ENCODE data around the gene KANSL1L. TPM values are rescaled to one million over a fixed set of nuclear protein-coding genes. Genes with fewer than 3 reads are reported as not detected.

The KANSL1L gene
- total RNA-seq, 1 experiment from 2014 or later, result 6.7 TPM

DNA sequence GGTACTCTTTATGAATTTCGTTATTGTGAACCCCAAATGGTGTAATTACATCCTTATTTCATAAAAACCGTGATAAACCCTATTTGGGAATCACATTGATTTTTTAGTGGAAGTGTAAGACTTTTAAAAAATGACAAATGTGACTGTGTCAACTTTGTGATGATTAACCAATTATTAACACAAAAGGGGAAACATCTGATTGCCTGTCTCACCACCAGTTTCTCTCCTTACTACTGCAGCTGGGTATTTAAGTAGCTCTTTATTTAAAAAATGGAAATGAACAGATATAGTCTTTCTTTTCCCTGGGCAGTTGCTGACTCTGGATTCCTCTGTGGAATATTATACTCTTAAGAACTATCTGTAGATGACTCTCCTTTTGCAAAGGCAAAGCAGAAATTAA, 180.4 kb downstream of the KANSL1L start (continued):
- TF ChIP-seq, protein P1, sequence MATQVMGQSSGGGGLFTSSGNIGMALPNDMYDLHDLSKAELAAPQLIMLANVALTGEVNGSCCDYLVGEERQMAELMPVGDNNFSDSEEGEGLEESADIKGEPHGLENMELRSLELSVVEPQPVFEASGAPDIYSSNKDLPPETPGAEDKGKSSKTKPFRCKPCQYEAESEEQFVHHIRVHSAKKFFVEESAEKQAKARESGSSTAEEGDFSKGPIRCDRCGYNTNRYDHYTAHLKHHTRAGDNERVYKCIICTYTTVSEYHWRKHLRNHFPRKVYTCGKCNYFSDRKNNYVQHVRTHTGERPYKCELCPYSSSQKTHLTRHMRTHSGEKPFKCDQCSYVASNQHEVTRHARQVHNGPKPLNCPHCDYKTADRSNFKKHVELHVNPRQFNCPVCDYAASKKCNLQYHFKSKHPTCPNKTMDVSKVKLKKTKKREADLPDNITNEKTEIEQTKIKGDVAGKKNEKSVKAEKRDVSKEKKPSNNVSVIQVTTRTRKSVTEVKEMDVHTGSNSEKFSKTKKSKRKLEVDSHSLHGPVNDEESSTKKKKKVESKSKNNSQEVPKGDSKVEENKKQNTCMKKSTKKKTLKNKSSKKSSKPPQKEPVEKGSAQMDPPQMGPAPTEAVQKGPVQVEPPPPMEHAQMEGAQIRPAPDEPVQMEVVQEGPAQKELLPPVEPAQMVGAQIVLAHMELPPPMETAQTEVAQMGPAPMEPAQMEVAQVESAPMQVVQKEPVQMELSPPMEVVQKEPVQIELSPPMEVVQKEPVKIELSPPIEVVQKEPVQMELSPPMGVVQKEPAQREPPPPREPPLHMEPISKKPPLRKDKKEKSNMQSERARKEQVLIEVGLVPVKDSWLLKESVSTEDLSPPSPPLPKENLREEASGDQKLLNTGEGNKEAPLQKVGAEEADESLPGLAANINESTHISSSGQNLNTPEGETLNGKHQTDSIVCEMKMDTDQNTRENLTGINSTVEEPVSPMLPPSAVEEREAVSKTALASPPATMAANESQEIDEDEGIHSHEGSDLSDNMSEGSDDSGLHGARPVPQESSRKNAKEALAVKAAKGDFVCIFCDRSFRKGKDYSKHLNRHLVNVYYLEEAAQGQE (IDR thresholded peaks at IDR 0.05; ENCODE audit: low read depth), result no peak
- TF ChIP-seq YY1 (IDR thresholded peaks at IDR 0.05; ENCODE audit: extremely low read depth, insufficient replicate concordance, low read depth, low read length) (no peak), SP1 (IDR thresholded peaks at IDR 0.05; ENCODE audit: low read depth) (no peak), EZH2 (IDR thresholded peaks at IDR 0.05) (no peak), POLR2AphosphoS5 (IDR thresholded peaks at IDR 0.05; ENCODE audit: low read depth, low read length) (no peak), RAD21 (IDR thresholded peaks at IDR 0.05; ENCODE audit: low read depth) (no peak), ZNF274 (IDR thresholded peaks at IDR 0.05; ENCODE audit: low read depth, low read length) (no peak), CBX3 (IDR thresholded peaks at IDR 0.05; ENCODE audit: low read depth) (no peak), JUND (IDR thresholded peaks at IDR 0.05) (no peak)
- TF ChIP-seq, protein P2, sequence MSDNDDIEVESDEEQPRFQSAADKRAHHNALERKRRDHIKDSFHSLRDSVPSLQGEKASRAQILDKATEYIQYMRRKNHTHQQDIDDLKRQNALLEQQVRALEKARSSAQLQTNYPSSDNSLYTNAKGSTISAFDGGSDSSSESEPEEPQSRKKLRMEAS (IDR thresholded peaks at IDR 0.05), result no peak

DNA sequence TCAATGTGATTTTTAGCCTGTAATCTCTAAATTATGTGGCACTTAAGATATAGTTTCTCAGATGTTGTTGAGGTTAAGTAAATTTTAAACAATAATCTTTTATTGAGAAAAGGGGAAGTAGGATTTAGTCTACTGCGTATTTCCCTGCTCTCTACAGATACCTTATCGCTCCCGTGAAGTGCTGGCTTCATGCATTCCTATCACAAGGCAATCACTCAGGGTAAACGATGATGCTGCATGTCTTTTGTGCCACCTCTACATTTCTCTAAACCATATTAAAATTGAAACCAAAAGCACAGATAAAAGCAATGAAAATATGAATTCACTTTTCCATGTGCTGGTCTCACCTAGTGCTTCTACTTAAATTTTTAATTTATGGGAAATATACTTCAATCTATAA, 183.2 kb downstream of the KANSL1L start:
- no peaks in the 10 kb centered on the region for H4K20me1 ChIP-seq (ENCODE audit: insufficient read depth)
- H3K27ac ChIP-seq (ENCODE audit: low read depth, low read length), result no peak overlapping the region
- CTCF ChIA-PET, result interaction anchor here (1.2 kb wide), 1 partner anchor 211 kb away, joined by 4 read pairs; no protein-coding TSS in a partner anchor
- intact Hi-C loops (cut with micrococcal nuclease), result no loop called here
- no TSS peak for BruUV-seq (replicated peaks)
- H3K9me3 ChIP-seq (ENCODE audit: control insufficient read depth in 1 of 2, insufficient read depth in 1 of 2, low read depth in 1 of 2, low read length in 2 of 2), result no peaks in the 10 kb centered on the region
- H2AFZ ChIP-seq (ENCODE audit: low read depth, low read length, poor library complexity, severe bottlenecking), result no peak overlapping the region
- ATAC-seq (no peak), DNase-seq (ENCODE audit: low read depth, low spot score) (no peak)
- no peaks in the 10 kb centered on the region for H3K36me3 ChIP-seq (ENCODE audit: control insufficient read depth in 1 of 2, insufficient read depth in 2 of 2, low read length in 2 of 2)
- RAD21 ChIA-PET (ENCODE audit: low non-redundant PET in 1 of 2, low total read pairs in 2 of 2, uncharacterized antibody in 2 of 2, unreplicated experiment in 2 of 2), result no interaction called here
- H3K4me3 ChIP-seq (replicated peaks in 1 of 2; ENCODE audit: low read depth in 1 of 2, low read length in 2 of 2), result no peak overlapping the region
- TF ChIP-seq EZH2phosphoT487 (IDR thresholded peaks at IDR 0.05; ENCODE audit: borderline replicate concordance) (no peak), RAD21 (IDR thresholded peaks at IDR 0.05; ENCODE audit: low read depth) (no peak), CBX3 (IDR thresholded peaks at IDR 0.05; ENCODE audit: low read depth) (no peak), POLR2AphosphoS5 (IDR thresholded peaks at IDR 0.05; ENCODE audit: low read depth, low read length) (no peak), POLR2A (IDR thresholded peaks at IDR 0.05; ENCODE audit: borderline replicate concordance, extremely low read depth, insufficient read depth, insufficient read length) (no peak), TCF7L2 (IDR thresholded peaks at IDR 0.05; ENCODE audit: borderline replicate concordance, extremely low read depth, insufficient read depth, insufficient read length) (no peak), EGR1 (IDR thresholded peaks at IDR 0.05; ENCODE audit: low read depth) (no peak), FOSL1 (IDR thresholded peaks at IDR 0.05; ENCODE audit: low read depth) (no peak)
- TF ChIP-seq, protein P3, sequence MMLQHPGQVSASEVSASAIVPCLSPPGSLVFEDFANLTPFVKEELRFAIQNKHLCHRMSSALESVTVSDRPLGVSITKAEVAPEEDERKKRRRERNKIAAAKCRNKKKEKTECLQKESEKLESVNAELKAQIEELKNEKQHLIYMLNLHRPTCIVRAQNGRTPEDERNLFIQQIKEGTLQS (IDR thresholded peaks at IDR 0.05), result no peak
- TF ChIP-seq, protein P4, sequence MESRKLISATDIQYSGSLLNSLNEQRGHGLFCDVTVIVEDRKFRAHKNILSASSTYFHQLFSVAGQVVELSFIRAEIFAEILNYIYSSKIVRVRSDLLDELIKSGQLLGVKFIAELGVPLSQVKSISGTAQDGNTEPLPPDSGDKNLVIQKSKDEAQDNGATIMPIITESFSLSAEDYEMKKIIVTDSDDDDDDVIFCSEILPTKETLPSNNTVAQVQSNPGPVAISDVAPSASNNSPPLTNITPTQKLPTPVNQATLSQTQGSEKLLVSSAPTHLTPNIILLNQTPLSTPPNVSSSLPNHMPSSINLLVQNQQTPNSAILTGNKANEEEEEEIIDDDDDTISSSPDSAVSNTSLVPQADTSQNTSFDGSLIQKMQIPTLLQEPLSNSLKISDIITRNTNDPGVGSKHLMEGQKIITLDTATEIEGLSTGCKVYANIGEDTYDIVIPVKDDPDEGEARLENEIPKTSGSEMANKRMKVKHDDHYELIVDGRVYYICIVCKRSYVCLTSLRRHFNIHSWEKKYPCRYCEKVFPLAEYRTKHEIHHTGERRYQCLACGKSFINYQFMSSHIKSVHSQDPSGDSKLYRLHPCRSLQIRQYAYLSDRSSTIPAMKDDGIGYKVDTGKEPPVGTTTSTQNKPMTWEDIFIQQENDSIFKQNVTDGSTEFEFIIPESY (IDR thresholded peaks at IDR 0.05; ENCODE audit: extremely low read depth, insufficient replicate concordance, low read length), result no peak
- TF ChIP-seq, protein P2 (IDR thresholded peaks at IDR 0.05), result no peak
- no peaks in the 10 kb centered on the region for H3K9me2 ChIP-seq (ENCODE audit: insufficient read depth)
- no peaks in the 10 kb centered on the region for H3K27me3 ChIP-seq (ENCODE audit: insufficient read depth, low read length)
- no peak overlapping the region for H3K4me2 ChIP-seq (ENCODE audit: low read length)
- no peaks in the 10 kb centered on the region for H3K79me2 ChIP-seq (ENCODE audit: insufficient read depth, low read length)
- POLR2A ChIA-PET, result no interaction called here
- no peaks in the 10 kb centered on the region for H3K4me1 ChIP-seq (ENCODE audit: control insufficient read depth in 1 of 2, insufficient read depth in 2 of 2, low read length in 2 of 2)
- no peak overlapping the region for H3K9ac ChIP-seq (ENCODE audit: low read length)

Data from HCT116 (cell line).